GM18909 (cell line): Measurements from ENCODE around the gene PGM2.
"Not testable (repeated sequence)": the region's sequence is repeated elsewhere in the genome, so short reads cannot be mapped to it uniquely, and the experiment has no call there.

Source experiments
- ATAC-seq: cut with Tn5 transposase; IDR thresholded peaks from one replicate; pipeline ENCODE4 v1.9.1; 2021; ENCODE audit warnings: mild to moderate bottlenecking; ENCODE audit not compliant: unreplicated experiment, poor library complexity

The PGM2 gene

GRCh38 chr4:37816006-37816405 is 10.5 kb upstream of the PGM2 start:
- no peak for ATAC-seq

DNA sequence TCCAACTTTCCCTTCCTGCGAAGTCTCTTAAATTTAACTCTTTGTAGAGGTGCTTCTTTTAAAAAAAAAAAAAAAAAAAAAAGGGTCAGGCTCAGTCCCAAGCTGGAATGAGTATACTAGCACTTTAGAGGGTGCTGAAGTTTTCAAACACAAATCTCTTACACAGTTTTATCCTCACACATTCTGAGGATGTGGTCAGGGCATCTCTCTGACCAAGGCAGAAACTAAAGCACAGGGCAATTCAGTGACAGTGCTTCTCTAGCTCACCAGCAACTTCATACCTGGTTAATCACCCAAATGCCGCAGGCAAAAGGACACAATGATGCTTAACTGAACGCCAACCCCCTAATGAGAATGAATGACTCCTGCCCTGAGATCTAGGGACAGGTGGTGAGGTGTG is 9.8 kb upstream of the PGM2 start:
- no peak for ATAC-seq

- ATAC-seq, result no peak
These were observed 7.7 kb upstream of the PGM2 start for GRCh38 chr4:37818752-37819151.

GRCh38 chr4:37820458-37820857 is 6.0 kb upstream of the PGM2 start:
- not testable (repeated sequence) for ATAC-seq

- ATAC-seq, result no peak
These were observed 4.4 kb upstream of the PGM2 start for GRCh38 chr4:37821953-37822605.

GRCh38 chr4:37825501-37825900 is 985 bp upstream of the PGM2 start:
- not testable (repeated sequence) for ATAC-seq

GRCh38 chr4:37825968-37826294 is 555 bp upstream of the PGM2 start:
- peak; percentile 6 for ATAC-seq

GRCh38 chr4:37827030-37827685 is 672 bp downstream of the PGM2 start:
- ATAC-seq, result peak; percentile 50

DNA sequence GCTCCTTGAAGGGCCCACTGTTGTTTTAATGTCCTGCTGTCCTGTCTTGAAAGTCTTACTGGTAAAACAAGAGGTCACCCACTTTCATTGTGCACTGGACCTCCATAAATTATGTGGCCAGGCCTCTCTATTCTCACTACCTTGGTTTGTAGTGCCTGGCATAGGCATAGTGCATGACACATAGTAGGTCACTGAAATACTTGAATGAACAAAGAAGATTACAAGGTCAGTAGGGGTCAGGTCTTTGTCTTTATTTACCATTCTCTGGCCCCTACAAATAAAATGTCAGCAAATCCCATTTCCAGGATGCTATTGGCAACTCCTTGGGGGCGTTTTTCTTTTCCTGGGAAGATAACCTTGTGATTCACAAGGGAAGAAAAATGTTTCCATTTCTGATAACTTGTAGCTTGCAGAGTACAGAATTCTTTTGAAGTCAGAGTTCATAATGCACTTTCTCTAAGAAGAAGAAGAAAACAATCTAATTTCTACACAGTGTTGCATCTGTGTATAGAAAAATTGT is 1.4 kb downstream of the PGM2 start:
- ATAC-seq, result no peak

DNA sequence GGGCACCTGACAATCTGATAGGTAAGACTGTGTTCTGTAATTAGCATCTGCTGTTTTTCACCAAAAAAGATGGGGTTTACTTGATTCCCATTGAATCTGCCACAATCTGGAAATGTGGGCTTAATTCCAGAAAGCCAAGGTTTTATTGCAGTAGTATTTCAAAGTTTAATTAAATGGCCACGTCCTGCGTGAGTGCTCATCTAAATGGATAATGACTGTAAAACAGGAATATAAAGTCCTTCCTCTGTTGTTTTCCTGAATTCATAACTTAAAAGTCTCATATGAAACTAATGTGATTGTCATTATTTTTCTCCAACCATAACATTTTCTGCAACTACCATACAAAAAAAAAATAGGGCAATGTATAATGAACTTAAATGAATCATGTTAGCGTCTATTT is 2.4 kb downstream of the PGM2 start:
- ATAC-seq, result no peak

DNA sequence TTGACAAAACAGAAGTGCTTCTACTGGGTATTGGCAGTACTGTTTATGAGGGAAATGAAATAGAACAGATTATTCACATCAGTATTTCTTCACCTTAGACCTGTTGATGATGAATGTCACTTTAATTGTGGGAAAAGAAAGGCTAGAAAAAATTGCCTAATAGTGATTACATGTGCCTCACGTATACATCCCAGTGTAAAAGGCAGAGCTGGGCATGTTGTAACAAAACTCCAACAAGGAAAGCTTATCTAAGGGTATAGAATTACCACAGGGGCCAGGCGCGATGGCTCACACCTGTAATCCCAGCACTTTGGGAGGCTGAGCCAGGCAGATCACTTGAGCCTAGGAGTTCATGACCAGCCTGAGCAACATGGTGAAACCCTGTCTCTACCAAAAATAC is 4.2 kb downstream of the PGM2 start:
- ATAC-seq, result no peak

DNA sequence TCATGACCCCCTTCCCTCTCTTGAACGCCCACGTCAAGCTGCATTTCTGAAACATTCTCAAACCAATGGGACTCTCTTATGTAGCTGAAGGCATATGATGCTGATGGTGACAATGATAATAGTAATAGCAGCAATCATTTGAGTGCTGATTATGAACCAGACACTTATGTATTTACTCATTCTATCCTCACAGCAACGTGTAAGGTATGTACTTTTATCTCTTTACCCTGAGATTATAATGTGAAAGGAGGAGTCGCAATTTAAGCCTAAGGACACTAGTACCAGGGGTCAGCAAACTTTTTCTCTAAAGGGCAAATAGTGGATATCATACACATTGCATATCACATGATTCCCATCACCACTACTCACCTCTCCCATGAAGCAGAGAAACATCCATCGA is 8.5 kb downstream of the PGM2 start:
- no peak for ATAC-seq

- no peak for ATAC-seq
These were observed 9.3 kb downstream of the PGM2 start for GRCh38 chr4:37835806-37836205.

DNA sequence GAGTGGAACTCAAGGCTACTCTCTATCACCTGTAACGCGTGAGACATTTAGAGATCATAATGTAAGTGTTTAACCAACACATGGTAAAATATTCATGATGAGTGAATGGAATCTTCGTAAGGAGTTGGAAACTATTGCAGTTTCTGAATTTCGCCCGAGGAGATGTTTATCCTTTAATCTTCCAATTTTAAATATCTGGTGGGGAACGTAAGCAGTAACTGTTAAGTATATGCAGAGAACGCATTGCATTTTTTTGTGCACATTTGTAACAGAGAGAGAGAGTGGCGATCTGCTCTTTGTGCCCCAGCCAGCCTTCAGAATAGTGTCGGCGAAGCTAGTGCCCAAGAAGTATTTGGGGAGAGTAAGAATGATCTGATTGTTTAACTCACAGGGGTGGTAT is 9.8 kb downstream of the PGM2 start:
- ATAC-seq, result no peak

- no peak for ATAC-seq
These were observed 10.5 kb downstream of the PGM2 start for GRCh38 chr4:37836838-37837440.

GRCh38 chr4:37837446-37837845 is 11.0 kb downstream of the PGM2 start:
- no peak for ATAC-seq

- no peak for ATAC-seq
These were observed 12.9 kb downstream of the PGM2 start for GRCh38 chr4:37839426-37839825.

- no peak for ATAC-seq
These were observed 17.7 kb downstream of the PGM2 start for GRCh38 chr4:37844204-37844603.

DNA sequence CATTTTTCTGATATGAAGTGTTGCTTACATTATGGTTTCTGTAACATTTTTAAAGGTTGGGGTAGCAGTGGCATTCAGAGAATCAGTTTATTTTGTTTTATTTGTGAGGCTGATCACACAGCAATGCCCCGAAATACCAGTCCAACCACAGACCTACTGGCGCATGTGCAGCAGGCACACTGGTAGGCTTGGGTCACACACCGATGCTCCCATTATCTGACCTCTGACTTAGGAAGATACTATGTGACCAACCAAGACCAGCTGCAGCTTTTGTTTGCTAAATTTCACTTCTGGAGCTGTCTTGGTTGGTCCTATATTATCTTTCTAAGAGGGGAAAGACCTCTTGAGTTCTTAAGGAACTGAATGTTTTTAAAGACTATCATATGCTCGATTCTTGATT is 18.7 kb downstream of the PGM2 start:
- no peak for ATAC-seq

GRCh38 chr4:37847311-37847884 is 20.9 kb downstream of the PGM2 start:
- no peak for ATAC-seq

DNA sequence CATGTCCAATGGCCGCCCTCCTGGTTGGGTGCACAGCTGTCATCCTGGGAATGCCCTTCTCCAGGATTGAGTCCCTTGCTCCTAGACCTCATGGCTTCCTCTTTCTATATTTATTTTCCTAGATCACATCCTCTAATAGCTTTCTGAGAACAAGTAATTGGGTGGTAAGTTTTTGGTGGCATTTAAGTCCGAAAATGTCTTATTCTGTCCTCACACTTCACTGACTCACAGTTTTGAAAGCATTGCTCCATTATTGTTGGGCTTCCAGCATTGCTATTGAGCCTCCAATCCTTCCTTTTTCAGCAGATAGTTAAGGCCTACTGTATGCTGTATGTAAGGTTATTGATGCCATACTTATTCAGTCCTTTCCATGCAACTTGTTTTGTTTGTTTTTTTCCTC is 25.9 kb downstream of the PGM2 start:
- ATAC-seq, result no peak
